Adrenal gland (tissue), 5 donors: ENCODE measurements around the gene INHBB.

ENCODE experiments used
- POLR2A ChIP-seq, 2 donors: fragments of 450-650 bp; IDR thresholded peaks; one replicate each; pipeline ENCODE4 v1.6.1; 2017; ENCODE audit warnings: antibody characterized with exemption in 2 of 2, mild to moderate bottlenecking in 2 of 2, moderate library complexity in 1 of 2
- TF ChIP-seq, protein P1 (sequence below), 6 experiments: fragments of 450-650 bp in 4 of 6; fragments of 200-600 bp in 2 of 6; sonication (generic) in 1 of 6; IDR thresholded peaks; 1 replicate in 5 of 6; 2 replicates in 1 of 6; pipeline versions ENCODE4 v1.5.1 to v1.8.0; 2016 to 2021; ENCODE audit warnings: antibody characterized with exemption in 6 of 6, mild to moderate bottlenecking in 2 of 6, moderate library complexity in 1 of 6
- donor health status: DM: no; HTN: no; CAD: no.

DNA sequence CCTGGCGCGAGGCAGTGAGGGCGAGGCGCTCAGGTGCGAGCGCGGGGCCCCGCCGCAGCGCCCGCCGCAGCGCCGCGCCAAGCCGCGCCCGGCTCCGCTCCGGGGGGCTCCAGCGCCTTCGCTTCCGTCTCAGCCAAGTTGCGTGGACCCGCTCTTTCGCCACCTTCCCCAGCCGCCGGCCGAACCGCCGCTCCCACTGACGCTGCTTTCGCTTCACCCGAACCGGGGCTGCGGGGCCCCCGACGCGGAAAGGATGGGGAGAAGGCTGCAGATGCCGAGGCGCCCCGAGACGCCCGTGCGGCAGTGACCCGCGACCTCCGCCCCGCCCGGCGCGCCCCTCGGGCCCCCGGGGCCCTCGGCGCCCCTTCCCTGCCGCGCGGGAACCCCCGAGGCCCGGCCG lies 328 bp upstream of the INHBB start:
- TF ChIP-seq, protein P1, sequence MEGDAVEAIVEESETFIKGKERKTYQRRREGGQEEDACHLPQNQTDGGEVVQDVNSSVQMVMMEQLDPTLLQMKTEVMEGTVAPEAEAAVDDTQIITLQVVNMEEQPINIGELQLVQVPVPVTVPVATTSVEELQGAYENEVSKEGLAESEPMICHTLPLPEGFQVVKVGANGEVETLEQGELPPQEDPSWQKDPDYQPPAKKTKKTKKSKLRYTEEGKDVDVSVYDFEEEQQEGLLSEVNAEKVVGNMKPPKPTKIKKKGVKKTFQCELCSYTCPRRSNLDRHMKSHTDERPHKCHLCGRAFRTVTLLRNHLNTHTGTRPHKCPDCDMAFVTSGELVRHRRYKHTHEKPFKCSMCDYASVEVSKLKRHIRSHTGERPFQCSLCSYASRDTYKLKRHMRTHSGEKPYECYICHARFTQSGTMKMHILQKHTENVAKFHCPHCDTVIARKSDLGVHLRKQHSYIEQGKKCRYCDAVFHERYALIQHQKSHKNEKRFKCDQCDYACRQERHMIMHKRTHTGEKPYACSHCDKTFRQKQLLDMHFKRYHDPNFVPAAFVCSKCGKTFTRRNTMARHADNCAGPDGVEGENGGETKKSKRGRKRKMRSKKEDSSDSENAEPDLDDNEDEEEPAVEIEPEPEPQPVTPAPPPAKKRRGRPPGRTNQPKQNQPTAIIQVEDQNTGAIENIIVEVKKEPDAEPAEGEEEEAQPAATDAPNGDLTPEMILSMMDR (IDR thresholded peaks at IDR 0.05): no peak
- TF ChIP-seq POLR2A (IDR thresholded peaks at IDR 0.05): no peak
